Anterior cingulate cortex (tissue), 58 donors: ENCODE measurements around the gene PRR22.
A peak's percentile ranks its signal among the peaks of the same experiment; 100 is the strongest.

ENCODE experiments used
- DNase-seq, 58 donors: peaks; one replicate each; lab custom pipeline; 2025; lab: John Stamatoyannopoulos, UW

The PRR22 gene

DNA sequence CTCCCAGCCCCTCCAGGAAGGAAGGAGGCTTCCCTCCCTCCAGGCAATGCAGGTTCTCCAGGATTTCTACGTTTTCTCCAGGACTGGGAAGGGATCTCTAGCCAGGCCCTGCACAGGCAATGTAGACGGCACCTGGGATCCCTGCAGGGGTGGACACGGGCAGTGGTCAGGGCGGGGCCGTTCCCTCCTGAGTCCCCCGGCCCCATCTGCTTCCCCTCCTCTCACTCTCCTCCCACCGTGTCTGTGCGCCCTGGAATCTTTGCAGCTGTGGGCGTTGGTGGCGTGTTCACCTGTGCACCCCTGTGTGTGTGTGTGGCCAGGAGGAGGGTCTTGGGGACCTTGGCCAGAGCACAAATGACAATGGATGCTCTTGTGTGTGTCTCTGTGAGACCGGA, 30.3 kb upstream of the PRR22 start:
- DNase-seq = no peak

DNA sequence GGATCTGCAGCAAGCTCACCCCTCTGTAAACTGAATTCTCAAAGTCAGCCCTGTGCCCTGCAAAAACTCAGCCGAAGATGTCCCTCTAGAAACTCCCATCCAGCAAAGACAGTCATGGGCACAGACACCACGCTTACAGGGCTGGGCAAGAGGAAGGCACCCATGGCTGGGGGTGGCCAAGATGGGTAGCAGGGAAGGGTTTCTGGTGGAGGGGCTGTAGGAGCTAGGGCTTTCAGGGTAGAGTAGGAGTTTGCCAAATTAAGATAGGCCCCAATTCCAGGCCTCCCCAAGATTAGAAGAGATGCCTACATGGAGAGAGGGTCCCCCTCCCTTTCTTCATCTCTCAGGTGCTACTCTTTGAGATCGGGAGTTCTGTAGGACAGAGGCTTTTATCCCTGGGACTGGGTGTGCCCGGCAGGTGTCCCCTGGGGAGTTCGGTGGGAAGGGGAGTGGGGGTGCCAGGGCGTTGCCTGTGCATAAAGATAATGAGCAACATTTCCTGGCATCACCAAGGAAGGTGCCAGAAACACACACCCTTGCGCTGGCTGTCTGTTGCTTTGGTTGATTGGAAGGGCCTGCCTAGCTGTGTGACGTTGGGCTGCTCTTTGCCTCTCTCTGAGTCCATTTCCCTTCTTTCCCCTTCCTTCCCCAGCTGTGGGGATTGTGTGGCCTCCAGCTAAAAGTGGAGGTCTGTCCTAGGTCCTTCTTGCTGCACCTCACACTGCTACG, 29.7 kb upstream of the PRR22 start:
- no peak for DNase-seq

DNA sequence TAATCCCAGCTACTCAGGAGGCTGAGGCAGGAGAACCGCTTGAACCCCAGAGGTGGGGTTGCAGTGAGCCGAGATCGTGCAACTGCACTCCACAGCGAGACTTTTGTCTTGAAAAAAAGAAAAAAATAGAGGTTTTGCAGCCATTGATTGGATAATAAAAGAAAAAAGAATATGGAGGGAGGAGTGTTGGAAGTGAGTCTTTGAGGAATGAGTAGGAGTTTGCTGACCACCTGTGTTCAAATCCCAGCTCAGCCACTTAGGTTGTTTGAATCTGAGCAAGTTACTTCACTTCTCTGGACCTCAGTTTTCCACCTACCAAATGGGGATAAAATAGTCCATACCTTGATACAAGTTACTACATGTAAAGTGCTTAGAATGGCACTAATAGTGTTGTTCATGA, 26.6 kb upstream of the PRR22 start:
- DNase-seq = no peak

DNA sequence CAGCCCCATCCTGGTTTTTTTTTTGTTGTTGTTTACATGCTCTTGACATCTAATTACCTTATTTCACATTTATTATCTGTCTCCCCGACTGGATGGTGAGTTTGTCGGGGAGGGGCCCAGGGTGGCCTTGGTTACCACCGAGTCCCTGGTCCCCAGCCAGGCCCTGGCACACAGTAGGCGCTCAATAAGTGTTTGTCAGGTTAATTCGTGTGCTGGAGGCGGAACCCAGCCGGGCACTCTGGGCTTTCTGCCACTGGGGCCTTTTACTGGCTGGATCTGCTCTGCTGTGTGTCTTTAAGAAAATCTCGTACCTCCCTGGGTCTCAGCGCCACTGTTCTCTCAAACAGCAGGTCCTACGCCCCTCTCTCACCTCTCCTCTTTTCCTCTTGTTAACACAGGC, 24.9 kb upstream of the PRR22 start:
- no peak for DNase-seq

DNA sequence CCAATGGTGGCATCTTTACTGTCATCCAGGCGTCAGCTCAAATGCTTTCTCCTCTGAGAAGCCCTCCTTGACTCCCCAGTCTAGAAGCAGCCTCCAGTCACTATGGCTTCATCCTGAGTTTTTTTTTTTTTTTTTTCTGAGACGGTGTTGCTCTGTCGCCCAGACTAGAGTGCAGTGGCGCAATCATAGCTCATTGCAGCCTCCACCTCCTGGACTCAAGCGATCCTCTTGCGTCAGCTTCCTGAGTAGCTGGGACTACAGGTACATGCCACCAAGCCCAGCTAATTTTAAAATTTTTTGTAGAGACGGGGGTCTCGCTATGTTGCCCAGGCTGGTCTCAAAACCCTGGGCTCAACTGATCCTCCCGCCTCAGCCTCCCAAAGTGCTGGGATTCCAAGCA, 24.5 kb upstream of the PRR22 start:
- DNase-seq = no peak

DNA sequence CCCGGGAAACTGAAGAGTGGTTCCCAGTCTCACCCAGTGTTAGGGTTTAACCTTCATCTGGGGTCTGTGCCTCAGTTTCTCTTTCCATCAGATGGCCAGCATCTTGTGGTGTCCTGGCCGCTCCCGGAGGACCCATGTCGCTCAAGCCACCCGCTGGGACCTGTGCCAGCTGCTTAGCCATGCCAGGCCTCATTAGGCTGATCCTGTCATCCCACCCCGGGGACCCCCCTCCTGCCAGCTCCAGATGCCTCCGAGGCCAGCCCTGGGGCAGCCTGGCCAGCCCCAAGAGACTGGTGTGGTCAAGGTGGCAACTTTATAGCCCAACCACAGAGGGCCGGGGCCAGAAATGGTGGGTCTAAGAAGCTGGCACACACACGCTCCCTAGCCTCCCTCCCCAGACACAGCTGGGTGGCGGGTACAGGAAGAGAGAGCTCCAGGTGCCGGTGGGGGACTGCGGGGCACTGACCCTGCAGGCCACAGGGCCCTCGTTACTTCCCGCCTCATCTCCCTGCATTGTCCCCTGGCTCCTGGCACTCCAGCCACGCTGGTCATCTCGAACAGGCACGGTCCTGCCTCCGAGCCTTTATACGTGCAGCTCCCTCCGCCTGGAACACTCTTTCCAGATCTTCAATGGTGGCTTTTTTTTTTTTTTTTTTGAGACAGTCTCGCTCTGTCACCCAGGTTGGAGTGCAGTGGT, 23.7 kb upstream of the PRR22 start:
- DNase-seq = no peak

DNA sequence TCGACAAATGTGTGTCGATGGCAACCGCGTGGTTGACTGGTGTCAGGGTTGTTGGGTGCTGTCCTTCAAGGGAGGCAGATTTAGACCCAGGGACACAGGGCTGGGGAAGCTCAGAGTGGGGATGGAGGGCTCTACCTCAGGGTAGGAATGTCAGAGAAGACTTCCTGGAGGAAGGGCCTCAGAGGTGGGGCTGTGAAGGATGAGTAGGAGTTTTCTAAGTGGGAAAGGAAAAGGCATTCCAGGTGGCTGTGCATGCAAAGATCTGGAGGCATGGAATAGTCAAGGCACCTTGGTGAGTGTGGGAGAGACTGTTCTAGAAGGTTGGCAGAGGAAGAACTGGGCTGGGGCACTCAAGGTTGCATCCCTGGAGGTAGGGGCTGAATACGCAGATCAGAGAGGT, 22.4 kb upstream of the PRR22 start:
- no peak for DNase-seq

DNA sequence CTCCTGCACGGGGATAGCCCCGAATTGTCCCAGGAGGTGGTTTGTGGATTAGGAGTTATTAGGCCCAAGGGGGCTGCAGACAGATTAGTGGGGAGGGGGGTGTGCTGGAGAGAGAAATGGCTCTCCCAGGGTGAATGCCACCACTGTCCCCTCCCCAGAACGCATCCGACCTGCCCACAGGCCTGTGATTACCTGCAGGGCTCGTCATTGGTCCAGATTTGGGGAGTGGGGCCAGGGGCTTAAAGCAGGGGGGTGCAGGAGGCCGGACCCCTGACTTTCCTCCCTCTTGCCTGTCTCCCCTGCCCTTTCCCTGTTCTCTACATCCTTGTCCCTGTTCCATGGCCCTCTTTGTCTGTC, 21.6 kb upstream of the PRR22 start:
- DNase-seq = no peak

DNA sequence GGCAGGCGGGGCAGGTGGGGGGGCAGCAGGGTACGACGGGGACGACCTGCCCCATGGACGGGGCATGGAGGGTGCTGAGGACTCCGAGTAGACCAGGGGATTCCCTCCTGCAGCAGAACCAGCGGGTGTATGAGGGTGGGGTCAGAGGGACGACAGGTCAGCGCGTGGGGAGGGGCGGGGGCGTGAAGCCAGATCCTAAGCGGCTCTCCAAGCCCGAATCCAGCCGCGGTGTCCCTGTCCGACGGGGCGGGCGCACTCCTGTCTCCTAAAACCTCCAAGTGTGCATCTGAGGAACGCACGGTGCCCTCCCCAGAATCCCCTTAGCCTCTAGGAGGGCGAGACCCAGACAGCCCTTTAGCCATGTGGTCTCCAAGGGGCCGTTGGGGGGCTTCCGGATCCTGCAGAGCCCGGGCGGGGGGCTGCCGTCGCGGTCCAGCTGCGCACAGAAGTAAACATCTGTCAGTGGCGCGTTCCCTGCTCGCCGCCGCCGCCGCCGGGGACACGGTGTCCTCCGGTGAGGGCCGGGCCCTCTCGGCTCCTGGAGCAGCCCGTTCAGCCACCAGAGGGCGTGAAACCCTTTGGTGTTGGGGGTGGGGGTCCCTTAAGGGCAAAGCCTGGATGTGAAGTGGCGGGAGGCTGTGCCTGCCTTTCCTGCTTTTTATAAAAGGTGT, 21.1 kb upstream of the PRR22 start:
- DNase-seq = peak in 4 of 58 donors; percentile 3 to 19 (median 11)

DNA sequence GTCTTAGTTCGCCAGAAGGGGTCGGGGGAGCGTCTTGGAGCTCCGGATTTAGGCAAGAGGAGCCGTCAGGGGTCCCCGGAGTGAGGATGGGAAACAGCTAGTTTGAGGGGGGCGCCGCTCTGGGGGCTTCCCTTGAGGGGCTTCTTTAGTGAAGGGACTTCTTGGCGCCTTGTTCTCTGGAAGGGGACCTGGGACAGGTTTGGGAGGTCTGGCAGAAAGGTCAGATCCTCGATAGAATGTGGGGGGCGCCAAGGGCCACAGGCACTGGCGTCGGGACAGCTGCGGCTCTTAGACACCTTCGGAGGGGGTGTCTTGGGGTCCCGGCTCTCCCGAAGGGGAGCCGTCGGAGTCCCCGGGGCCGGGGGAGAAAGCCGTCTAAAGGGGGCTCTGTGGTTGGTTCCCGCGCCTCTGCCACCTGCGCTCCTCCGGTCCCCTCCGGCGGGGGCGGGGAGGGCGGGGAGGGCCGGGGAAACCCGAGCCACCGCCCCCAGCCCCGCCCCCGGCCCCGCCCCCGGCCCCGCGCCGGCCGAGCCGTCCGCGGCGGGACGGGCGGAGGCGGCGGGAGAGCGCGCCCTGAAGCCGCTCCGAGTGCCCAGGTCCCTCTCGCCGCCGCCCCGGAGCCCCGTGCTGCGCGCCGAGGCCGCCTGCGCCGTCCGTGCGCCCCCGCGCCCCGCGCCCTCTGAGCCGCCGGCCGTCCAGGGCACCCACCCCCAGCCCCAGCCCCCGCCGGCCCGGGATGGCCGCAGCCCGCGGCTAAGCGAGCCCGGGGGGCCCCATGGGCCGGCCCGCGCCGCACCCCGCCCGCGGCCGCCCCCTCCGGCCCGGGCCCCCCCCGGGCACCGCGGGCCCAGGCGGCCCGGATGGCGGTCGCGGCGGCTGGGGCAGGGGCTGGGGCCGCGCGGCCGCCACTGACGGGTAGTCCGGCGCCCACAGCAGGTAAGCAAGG, 20.2 kb upstream of the PRR22 start, which contains the start of gene NRTN:
TSS of gene NRTN (plus strand) at position 552 of the 946 bp plus-strand sequence. CDS start 19,099 bp downstream, outside the sequence.
- no peak for DNase-seq

DNA sequence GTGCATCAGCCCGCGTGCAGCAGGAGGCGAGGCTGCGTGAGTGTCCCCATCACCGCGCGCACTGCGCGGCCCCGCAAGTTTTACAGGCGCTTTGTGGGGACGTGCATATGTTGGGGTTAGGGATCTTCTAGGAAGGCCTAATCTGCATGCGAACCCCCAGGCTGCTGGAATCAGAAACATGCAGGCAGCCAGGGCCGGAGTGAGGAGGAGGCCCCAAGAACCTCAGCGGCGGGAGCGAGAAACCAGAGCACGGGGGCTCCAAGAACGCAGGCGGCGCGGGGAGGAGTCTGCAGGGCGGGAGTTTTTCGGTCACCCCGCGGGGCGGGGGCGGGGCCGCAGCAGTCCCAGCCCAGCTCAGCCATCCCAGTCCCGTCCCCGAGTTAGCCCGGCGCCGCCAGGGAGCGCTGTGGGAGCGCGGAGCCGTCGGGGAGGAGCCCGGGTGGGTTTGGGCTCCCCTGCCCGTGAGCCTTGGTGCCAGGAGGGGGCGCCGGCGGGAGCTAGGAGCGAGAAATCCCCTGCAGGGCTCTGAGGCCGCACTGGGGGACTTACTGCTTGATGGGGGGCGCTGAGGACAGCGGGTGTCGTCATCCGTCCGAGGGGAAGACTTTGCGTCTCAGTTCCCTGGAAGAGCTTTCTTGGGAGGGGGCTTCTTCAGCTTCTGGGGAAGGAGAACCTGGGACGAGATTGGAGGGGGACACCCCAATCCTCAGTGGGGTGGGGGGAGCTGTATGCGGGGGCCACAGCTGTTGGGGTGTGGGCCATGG, 19.4 kb upstream of the PRR22 start:
- peak in 32 of 58 donors; percentile 4 to 59 (median 26) for DNase-seq

DNA sequence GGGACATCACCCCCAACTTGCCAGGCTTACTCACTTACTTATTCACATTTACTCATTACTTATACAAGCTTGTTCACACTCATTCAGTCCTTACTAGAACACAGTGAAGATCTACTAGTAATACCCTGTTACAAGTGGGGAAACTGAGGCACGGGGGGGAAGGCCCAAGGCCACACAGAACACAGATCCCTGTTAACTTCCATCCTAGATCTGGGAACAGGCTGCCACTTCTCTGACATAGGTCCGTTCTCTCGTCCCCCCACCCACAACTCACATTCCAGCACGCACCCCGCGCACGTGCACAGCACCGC, 18.9 kb upstream of the PRR22 start:
- DNase-seq = no peak

DNA sequence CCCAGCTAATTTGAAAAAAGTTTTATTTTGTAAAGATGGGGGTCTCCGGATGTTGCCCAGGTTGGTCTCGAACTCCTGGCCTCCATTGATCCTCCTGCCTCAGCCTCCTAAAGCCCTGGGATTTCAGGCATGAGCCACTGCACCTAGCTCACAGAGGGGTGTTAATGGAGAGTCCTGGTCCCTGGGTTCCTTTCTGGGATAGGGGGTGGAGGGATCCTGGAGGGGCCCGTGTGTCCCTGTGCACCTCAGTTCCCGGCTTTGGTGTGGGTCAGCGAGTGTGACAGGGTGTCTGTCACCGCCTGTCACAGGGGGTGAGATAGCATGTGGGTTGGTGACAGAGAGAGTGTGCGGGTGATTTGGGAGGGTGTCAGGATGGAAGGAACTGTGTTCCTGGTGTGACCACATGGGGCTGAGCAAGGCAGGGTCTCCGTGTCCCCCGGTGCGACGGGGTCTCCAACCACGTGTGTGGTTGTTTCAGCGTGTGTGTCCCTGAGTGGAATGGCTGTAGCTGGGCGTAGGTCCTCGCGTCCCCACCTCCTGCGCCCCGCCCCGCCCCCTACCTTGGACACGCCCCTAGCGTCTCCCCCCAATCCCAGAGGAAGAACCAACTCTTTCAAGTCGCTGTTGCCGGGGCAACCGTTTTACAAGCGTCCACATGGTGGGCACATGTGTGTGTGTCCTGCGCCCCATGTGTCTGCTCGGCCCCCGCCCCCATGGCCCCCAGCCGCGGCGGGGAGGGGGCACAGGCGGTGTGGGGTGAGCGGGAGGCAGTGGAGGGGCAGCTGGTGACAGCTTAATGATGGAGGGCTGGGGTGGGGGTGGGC, 17.5 kb upstream of the PRR22 start:
- DNase-seq = no peak

DNA sequence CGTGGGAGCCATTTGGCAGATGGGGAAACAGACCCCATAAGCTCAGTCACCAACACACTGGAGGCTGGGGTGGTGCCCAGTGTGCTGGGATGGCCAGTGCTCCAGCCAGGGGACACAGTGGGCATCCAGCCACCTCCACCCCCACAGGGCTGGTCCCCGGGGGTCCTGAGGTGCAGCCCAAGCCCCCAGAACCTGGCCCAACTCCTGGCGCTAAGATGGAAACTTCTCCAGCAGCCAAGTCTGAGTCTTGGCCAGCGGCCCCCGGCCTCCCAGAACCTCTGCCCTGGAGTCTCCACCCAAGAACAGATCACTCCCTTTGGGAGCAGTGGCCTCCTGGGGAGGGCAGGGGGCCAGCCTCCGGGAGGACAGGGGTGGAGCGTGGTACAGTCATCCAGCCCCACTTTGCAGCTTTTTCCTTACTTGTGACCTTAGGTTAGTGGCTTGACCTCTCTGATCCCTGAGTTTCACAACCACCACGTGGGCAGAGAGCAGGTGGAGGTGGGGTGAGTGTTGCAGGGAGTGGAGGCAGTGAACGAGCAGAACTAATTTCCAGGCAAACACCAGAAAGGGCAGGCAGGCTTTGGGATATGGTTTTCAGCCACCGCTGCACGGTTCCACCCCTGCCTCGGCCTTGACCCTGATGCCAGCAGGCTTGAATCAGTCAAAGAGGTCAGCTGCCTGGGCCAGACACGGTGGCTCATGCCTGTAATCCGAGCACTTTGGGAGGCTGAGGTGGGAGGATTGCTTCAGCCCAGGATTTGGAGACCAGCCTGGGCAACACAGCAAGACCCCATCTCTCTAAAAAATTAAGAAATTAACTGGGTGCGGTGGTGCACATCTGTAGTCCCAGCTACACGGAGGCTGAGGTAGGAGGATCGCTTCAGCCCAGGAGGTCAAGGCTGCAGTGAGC, 16.1 kb upstream of the PRR22 start:
- DNase-seq = no peak

DNA sequence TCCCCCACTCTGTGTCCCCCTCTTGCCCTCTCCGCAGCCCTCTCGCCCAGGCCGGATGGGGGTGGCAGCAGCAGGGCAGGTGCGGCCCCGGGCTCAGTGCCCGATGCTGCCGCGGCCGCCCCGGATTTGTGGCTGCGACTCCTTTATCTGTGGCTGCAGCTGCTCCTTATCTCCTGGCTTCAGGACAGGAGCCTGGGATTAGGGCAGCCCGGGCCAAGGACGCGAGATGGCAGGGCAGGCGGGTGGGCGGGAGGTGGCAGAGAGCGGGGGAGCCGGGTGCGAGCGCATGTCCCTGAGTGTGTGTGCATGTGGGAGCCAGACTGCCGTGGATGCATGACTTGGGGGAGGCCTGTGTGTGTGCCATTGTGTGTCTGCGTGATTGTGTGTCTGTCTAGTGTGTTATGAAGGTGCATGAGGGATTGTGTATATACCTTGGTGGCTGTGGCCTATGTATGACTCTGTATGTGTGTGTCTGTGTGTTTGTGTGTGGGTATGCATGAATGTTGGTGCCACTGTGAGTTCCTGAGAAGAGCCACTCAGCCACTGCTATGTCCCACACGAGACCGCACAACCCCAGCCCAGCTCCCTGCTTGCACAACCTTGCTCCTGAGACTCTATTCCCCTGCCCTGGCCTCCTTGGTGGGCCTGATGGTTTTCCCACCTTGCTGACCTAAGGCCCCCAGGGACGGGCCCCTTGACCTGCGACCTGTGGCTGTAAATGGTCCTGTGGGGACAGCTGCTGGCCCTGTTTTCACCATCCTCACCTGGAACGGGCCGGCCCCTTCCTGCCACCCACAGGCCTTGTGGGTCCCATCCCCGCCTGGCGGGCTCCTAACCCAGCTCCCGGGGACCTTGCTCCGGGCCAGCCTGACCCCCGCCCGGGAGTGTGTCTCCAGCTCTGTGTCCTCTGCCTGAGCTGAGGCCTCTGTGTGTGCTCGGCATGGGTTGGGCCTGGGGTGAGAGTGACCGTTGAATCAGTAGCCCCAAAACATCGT, 15.0 kb upstream of the PRR22 start:
- no peak for DNase-seq

DNA sequence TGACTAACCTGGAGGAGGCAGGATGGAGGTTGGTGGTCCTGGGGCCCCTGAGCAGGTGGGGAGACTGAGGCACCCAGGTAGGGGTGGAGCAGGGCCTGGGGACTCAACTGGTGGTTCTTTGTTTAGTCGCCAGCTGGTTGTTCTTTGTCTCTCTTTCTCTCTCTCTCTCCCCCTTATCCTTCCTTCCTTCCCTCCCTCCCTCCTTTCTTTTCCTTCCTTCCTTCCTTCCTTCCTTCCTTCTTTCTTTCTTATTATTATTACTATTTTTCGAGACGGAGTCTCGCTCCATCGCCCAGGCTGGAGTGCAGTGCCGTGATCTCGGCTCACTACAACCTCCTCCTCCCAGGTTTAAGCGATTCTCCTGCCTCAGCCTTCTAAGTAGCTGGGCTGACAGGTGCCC, 13.7 kb upstream of the PRR22 start:
- no peak for DNase-seq
